PC-3 (cell line): ENCODE data around the gene SNRPN.
"Not testable (repeated sequence)": the region's sequence is repeated elsewhere in the genome, so short reads cannot be mapped to it uniquely, and the experiment has no call there.

Experiments used
- EZH2 ChIP-seq: fragments of 300-600 bp; sonication (generic); IDR thresholded peaks from one replicate; pipeline ENCODE4 v1.6.1; 2017; ENCODE audit warnings: antibody characterized with exemption, mild to moderate bottlenecking, low read length; ENCODE audit not compliant: unreplicated experiment
- TF ChIP-seq, protein P1 (sequence below): fragments of 300-600 bp; sonication (generic); conservative IDR thresholded peaks from 2 replicates; pipeline ENCODE4 v1.5.1; 2017; ENCODE audit warnings: antibody characterized with exemption, low read depth, mild to moderate bottlenecking, low read length

DNA sequence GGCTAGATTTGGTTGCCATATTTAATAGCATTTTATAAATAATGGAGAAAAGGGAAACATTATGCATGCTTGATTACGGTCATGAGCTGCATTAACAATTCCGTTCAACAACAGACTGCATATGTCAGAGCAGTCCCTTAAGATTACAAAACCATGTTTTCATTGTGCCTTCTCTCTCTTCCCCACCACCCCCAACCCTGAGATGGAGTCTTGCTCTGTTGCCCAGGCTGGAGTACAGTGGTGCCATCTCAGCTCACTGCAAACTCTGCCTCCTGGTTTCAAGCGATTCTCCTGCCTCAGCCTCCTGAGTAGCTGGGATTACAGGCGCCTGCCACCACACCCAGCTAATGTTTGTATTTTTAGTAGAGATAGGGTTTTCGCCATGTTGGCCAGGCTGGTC, 17.9 kb downstream of the SNRPN start:
- TF ChIP-seq, protein P1, sequence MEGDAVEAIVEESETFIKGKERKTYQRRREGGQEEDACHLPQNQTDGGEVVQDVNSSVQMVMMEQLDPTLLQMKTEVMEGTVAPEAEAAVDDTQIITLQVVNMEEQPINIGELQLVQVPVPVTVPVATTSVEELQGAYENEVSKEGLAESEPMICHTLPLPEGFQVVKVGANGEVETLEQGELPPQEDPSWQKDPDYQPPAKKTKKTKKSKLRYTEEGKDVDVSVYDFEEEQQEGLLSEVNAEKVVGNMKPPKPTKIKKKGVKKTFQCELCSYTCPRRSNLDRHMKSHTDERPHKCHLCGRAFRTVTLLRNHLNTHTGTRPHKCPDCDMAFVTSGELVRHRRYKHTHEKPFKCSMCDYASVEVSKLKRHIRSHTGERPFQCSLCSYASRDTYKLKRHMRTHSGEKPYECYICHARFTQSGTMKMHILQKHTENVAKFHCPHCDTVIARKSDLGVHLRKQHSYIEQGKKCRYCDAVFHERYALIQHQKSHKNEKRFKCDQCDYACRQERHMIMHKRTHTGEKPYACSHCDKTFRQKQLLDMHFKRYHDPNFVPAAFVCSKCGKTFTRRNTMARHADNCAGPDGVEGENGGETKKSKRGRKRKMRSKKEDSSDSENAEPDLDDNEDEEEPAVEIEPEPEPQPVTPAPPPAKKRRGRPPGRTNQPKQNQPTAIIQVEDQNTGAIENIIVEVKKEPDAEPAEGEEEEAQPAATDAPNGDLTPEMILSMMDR, result not testable (repeated sequence)
- not testable (repeated sequence) for TF ChIP-seq EZH2
